IMR-90 (cell line): Measurements from ENCODE around the gene SORL1. TPM values are rescaled to one million over a fixed set of nuclear protein-coding genes. Genes with fewer than 3 reads are reported as not detected.

Source experiments
- ATAC-seq: fragments of 200-7000 bp; cut with Tn5 transposase; 2 replicates; pipeline ENCODE4 v1.9.1; 2020; ENCODE audit warnings: low read depth, mild to moderate bottlenecking, moderate library complexity
- BruUV-seq: library from RNA; stranded (reverse); fragments of 400-500 nt; replicated peaks from 2 replicates; lab custom pipeline; 2021; lab: Mats Ljungman, UMichigan
- CTCF ChIA-PET: fragments of 300-600 bp; formaldehyde crosslinking; extraction: SDS; loops from one replicate; lab custom pipeline; 2021; ENCODE audit warnings: antibody characterized with exemption; lab: Yijun Ruan, JAX
- POLR2A ChIA-PET: fragments of 300-600 bp; sonication (Branson Sonifier 250); formaldehyde crosslinking; loops from one replicate; lab custom pipeline; 2022; ENCODE audit warnings: antibody characterized with exemption; ENCODE audit not compliant: unreplicated experiment; lab: Charles Lee
- DNase-seq: peaks from one replicate; pipeline ENCODE4 v3.0.0; 2013
- H2AFZ ChIP-seq: replicated peaks from 2 replicates; pipeline ENCODE3; 2013; ENCODE audit warnings: low read length, mild to moderate bottlenecking; ENCODE audit not compliant: poor library complexity
- H2AK5ac ChIP-seq: 2 replicates; pipeline ENCODE4 v1.6.1; 2013; ENCODE audit warnings: low read depth, low read length, inconsistent platforms
- H2AK9ac ChIP-seq: replicated peaks from 2 replicates; pipeline ENCODE3; 2013; ENCODE audit warnings: mild to moderate bottlenecking, low read depth, low read length, moderate library complexity; ENCODE audit not compliant: poor library complexity
- H2BK120ac ChIP-seq: 2 replicates; pipeline ENCODE4 v1.6.1; 2013; ENCODE audit warnings: low read depth, low read length, inconsistent platforms
- H2BK15ac ChIP-seq: 3 replicates; pipeline ENCODE4 v1.6.1; 2013; ENCODE audit warnings: low read depth, low read length, inconsistent platforms
- H2BK20ac ChIP-seq: 2 replicates; pipeline ENCODE4 v1.6.1; 2013; ENCODE audit warnings: low read depth, mild to moderate bottlenecking, inconsistent platforms, low read length, moderate library complexity
- H2BK5ac ChIP-seq: 2 replicates; pipeline ENCODE4 v1.6.1; 2013; ENCODE audit warnings: mild to moderate bottlenecking, low read depth, low read length, inconsistent platforms; ENCODE audit not compliant: poor library complexity, severe bottlenecking
- H3K14ac ChIP-seq: replicated peaks from 2 replicates; pipeline ENCODE4 v1.6.1; 2013; ENCODE audit warnings: low read depth, low read length, inconsistent platforms
- H3K18ac ChIP-seq: 2 replicates; pipeline ENCODE4 v1.6.1; 2013; ENCODE audit warnings: low read depth, low read length, control low read depth
- H3K23ac ChIP-seq: 2 replicates; pipeline ENCODE4 v1.6.1; 2013; ENCODE audit warnings: low read depth, low read length, inconsistent platforms
- H3K27ac ChIP-seq: 2 replicates; pipeline ENCODE4 v1.5.1; 2013; ENCODE audit warnings: mild to moderate bottlenecking, control low read depth, low read length; ENCODE audit not compliant: insufficient read depth
- H3K27me3 ChIP-seq: 2 replicates; pipeline ENCODE4 v1.6.1; 2013; ENCODE audit warnings: low read length; ENCODE audit not compliant: control insufficient read depth, insufficient read depth
- H3K36me3 ChIP-seq: 2 replicates; pipeline ENCODE4 v1.6.1; 2013; ENCODE audit warnings: low read length, mixed read lengths; ENCODE audit not compliant: control insufficient read depth, insufficient read depth
- H3K4ac ChIP-seq: 2 replicates; pipeline ENCODE4 v1.6.1; 2013; ENCODE audit warnings: low read depth, low read length, inconsistent platforms
- H3K4me1 ChIP-seq: 2 replicates; pipeline ENCODE4 v1.6.1; 2013; ENCODE audit warnings: low read length, mixed read lengths; ENCODE audit not compliant: control insufficient read depth, insufficient read depth
- H3K4me2 ChIP-seq: 2 replicates; pipeline ENCODE4 v1.6.1; 2013; ENCODE audit warnings: low read depth, mild to moderate bottlenecking, control low read depth, low read length, moderate library complexity
- H3K4me3 ChIP-seq: 2 replicates; pipeline ENCODE4 v1.5.1; 2013; ENCODE audit warnings: low read depth, mild to moderate bottlenecking, control low read depth, low read length, moderate library complexity; ENCODE audit not compliant: insufficient read depth
- H3K56ac ChIP-seq: 2 replicates; pipeline ENCODE4 v1.6.1; 2013; ENCODE audit warnings: low read length, inconsistent platforms; ENCODE audit not compliant: insufficient read depth; ENCODE audit errors: extremely low read depth
- H3K79me1 ChIP-seq, 2 experiments: 2 replicates each; pipeline ENCODE4 v1.6.1; 2013; ENCODE audit warnings: low read length in 2 of 2, inconsistent platforms in 1 of 2, low read depth in 1 of 2
- H3K9ac ChIP-seq: 2 replicates; pipeline ENCODE4 v1.6.1; 2013; ENCODE audit warnings: low read depth, low read length, control low read depth
- H3K9me1 ChIP-seq: 2 replicates; pipeline ENCODE4 v1.6.1; 2013; ENCODE audit warnings: low read length, inconsistent platforms; ENCODE audit not compliant: insufficient read depth
- H3K9me3 ChIP-seq: 2 replicates; pipeline ENCODE4 v1.6.1; 2013; ENCODE audit warnings: low read length; ENCODE audit not compliant: control insufficient read depth, insufficient read depth
- H4K20me1 ChIP-seq: 2 replicates; pipeline ENCODE4 v1.6.1; 2013; ENCODE audit warnings: low read length, inconsistent platforms; ENCODE audit not compliant: insufficient read depth
- H4K5ac ChIP-seq: 2 replicates; pipeline ENCODE4 v1.6.1; 2013; ENCODE audit warnings: mild to moderate bottlenecking, low read depth, low read length, control low read depth
- H4K8ac ChIP-seq, 2 experiments: 2 replicates each; pipeline ENCODE4 v1.6.1; 2013; ENCODE audit warnings: low read depth in 2 of 2, low read length in 2 of 2, control low read depth in 1 of 2, inconsistent platforms in 1 of 2
- H4K91ac ChIP-seq: 2 replicates; pipeline ENCODE4 v1.6.1; 2013; ENCODE audit warnings: low read depth, low read length, inconsistent platforms; ENCODE audit not compliant: insufficient read depth
- BHLHE40 ChIP-seq: fragments of 150-350 bp; IDR thresholded peaks from 2 replicates; pipeline ENCODE4 v1.6.1; 2016; ENCODE audit warnings: mild to moderate bottlenecking, low read depth, low read length
- CEBPB ChIP-seq: IDR thresholded peaks from 2 replicates; pipeline ENCODE4 v1.6.1; 2012; ENCODE audit warnings: low read depth, low read length, improper control_type of control experiment
- CHD1 ChIP-seq: IDR thresholded peaks from 2 replicates; pipeline ENCODE4 v1.6.1; 2012; ENCODE audit warnings: low read depth, low read length, improper control_type of control experiment
- FOS ChIP-seq: fragments of 150-350 bp; IDR thresholded peaks from 2 replicates; pipeline ENCODE4 v1.6.1; 2016; ENCODE audit warnings: low read depth, low read length
- MAFK ChIP-seq: IDR thresholded peaks from 2 replicates; pipeline ENCODE4 v1.6.1; 2012; ENCODE audit warnings: low read depth, low read length, improper control_type of control experiment
- MAZ ChIP-seq: IDR thresholded peaks from 2 replicates; pipeline ENCODE4 v1.6.1; 2012; ENCODE audit warnings: low read depth, mild to moderate bottlenecking, low read length, improper control_type of control experiment, moderate library complexity, borderline replicate concordance
- MXI1 ChIP-seq: IDR thresholded peaks from 2 replicates; pipeline ENCODE4 v1.6.1; 2012; ENCODE audit warnings: low read depth, mild to moderate bottlenecking, low read length, moderate library complexity, borderline replicate concordance
- NFE2L2 ChIP-seq: fragments of 150-350 bp; IDR thresholded peaks from 2 replicates; pipeline ENCODE4 v1.6.1; 2016; ENCODE audit warnings: low read depth, mild to moderate bottlenecking, low read length
- POLR2A ChIP-seq: IDR thresholded peaks from 2 replicates; pipeline ENCODE4 v1.6.1; 2012; ENCODE audit warnings: mild to moderate bottlenecking, low read depth, low read length
- RAD21 ChIP-seq: IDR thresholded peaks from 2 replicates; pipeline ENCODE4 v1.6.1; 2012; ENCODE audit warnings: low read length, improper control_type of control experiment
- RCOR1 ChIP-seq: IDR thresholded peaks from 2 replicates; pipeline ENCODE4 v1.6.1; 2012; ENCODE audit warnings: mild to moderate bottlenecking, low read length, improper control_type of control experiment; ENCODE audit not compliant: insufficient replicate concordance
- RFX5 ChIP-seq: IDR thresholded peaks from 2 replicates; pipeline ENCODE4 v1.8.0; 2012; ENCODE audit warnings: low read depth, mild to moderate bottlenecking, low read length, moderate library complexity
- SMC3 ChIP-seq: fragments of 150-350 bp; IDR thresholded peaks from 2 replicates; pipeline ENCODE4 v1.6.1; 2016; ENCODE audit warnings: low read depth, mild to moderate bottlenecking, antibody characterized with exemption, low read length, moderate library complexity
- WGBS, 2 experiments: methylation state at CpG; one replicate each; pipeline versions ENCODE4 v1.1.5 to v1.1.7; 2013; ENCODE audit warnings: missing lambda C conversion rate in 2 of 2; ENCODE audit not compliant: insufficient read length in 1 of 2; ENCODE audit errors: extremely low coverage in 2 of 2; 5-methylcytosine and 5-hydroxymethylcytosine counted together
- dilution Hi-C: fragments of 300-500 bp; cut with HindIII; formaldehyde crosslinking; loops from one replicate; pipeline ENCODE4 v1.14.3; 2018; ENCODE audit warnings: low sequenced_read_pairs; ENCODE audit not compliant: unreplicated experiment
- in situ Hi-C: fragments of 300-500 bp; cut with MboI; formaldehyde crosslinking; loops from 3 replicates; pipeline ENCODE4 v1.14.3; 2019; ENCODE audit warnings: low sequenced_read_pairs, inconsistent platforms, mixed read lengths
- intact Hi-C: fragments of 100-400 bp; cut with micrococcal nuclease; formaldehyde crosslinking; loops from 2 replicates; pipeline ENCODE4 v1.10.0; 2022
- polyA plus RNA-seq, 3 experiments: library from polyadenylated mRNA; depleted of rRNA; stranded (reverse); fragments of >200 nt; gene quantifications; 2 replicates each; pipeline ENCODE4 v1.2.3, GENCODE V29; 2012; ENCODE audit warnings: low replicate concordance in 1 of 3
- total RNA-seq: library from RNA; depleted of rRNA; stranded (reverse); fragments of >200 nt; gene quantifications from 2 replicates; pipeline ENCODE4 v1.2.3, GENCODE V29; 2012
- TF ChIP-seq, protein P1 (sequence below): fragments of 150-350 bp; IDR thresholded peaks from 2 replicates; pipeline ENCODE4 v1.6.1; 2016; ENCODE audit warnings: low read depth, mild to moderate bottlenecking, low read length, moderate library complexity, borderline replicate concordance
- TF ChIP-seq, protein P2 (sequence below): conservative IDR thresholded peaks from 2 replicates; pipeline ENCODE4 v1.5.1; 2012; ENCODE audit warnings: mild to moderate bottlenecking, low read depth, low read length, improper control_type of control experiment
- TF ChIP-seq, protein P3 (sequence below): fragments of 150-350 bp; IDR thresholded peaks from 2 replicates; pipeline ENCODE4 v1.6.1; 2017; ENCODE audit warnings: mild to moderate bottlenecking, antibody characterized with exemption, low read length, low read depth

The SORL1 gene
- total and polyA plus RNA-seq, 2 of the 4 experiments (the other 2 are of a cell fraction), result 1.0 to 2.0 TPM

DNA sequence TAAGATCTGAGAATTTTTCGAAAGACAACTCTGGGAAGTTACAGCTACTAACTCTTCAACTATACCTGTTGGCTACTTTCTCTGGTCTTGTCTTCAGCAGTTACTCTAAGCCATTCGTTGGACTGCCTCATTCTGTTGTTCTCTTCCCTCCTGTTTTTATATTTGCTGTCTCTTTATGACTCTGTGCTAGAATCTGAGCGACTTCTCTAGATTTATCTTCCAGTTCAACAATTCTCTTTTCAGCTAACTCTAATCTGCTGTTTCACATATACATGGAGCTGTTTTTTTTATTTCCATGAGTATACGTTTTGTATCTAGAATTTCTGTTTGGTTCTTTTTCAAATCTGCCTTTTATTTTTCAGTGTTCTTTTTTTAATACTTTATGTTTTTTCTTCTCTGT, 128.0 kb downstream of the SORL1 start:
- Histone ChIP-seq H2AK9ac (no peak overlapping the region), H3K36me3 (no peaks in the 10 kb centered on the region), H2BK5ac (no peak overlapping the region), H3K9me3 (no peaks in the 10 kb centered on the region; the same call in 1 of the 2 replicates), H3K4ac (no peak overlapping the region), H2AFZ (no peak overlapping the region), H3K9ac (no peak overlapping the region), H3K14ac (no peak overlapping the region), H3K4me1 (peaks cover 11% of the 10 kb centered on the region; the same call in 1 of the 2 replicates), H3K79me1 (no peaks in the 10 kb centered on the region), H3K4me2 (no peak overlapping the region), H3K9me1 (no peaks in the 10 kb centered on the region), H4K91ac (no peak overlapping the region), H3K18ac (no peak overlapping the region), H2AK5ac (no peak overlapping the region), H2BK120ac (no peak overlapping the region), H3K56ac (no peak overlapping the region), H4K8ac (no peak overlapping the region), H4K5ac (no peak overlapping the region), H2BK20ac (no peak overlapping the region), H3K23ac (no peak overlapping the region), H2BK15ac (no peak overlapping the region), H4K20me1 (no peaks in the 10 kb centered on the region), H3K4me3 (no peak overlapping the region), H3K27me3 (no peaks in the 10 kb centered on the region; the same call in 1 of the 2 replicates), H3K27ac (no peak overlapping the region)
- POLR2A ChIA-PET, result no interaction called here
- no CpG with 5 or more reads among the region's 4 CpGs for WGBS, 2 experiments
- TF ChIP-seq RFX5 (no peak), MAZ (no peak), MXI1 (no peak), CEBPB (no peak), RAD21 (no peak), RCOR1 (no peak), SMC3 (no peak), CHD1 (no peak), MAFK (no peak), BHLHE40 (no peak), POLR2A (no peak), NFE2L2 (no peak), FOS (no peak)
- TF ChIP-seq, protein P1, sequence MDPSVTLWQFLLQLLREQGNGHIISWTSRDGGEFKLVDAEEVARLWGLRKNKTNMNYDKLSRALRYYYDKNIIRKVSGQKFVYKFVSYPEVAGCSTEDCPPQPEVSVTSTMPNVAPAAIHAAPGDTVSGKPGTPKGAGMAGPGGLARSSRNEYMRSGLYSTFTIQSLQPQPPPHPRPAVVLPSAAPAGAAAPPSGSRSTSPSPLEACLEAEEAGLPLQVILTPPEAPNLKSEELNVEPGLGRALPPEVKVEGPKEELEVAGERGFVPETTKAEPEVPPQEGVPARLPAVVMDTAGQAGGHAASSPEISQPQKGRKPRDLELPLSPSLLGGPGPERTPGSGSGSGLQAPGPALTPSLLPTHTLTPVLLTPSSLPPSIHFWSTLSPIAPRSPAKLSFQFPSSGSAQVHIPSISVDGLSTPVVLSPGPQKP, result no peak
- TF ChIP-seq, protein P2, sequence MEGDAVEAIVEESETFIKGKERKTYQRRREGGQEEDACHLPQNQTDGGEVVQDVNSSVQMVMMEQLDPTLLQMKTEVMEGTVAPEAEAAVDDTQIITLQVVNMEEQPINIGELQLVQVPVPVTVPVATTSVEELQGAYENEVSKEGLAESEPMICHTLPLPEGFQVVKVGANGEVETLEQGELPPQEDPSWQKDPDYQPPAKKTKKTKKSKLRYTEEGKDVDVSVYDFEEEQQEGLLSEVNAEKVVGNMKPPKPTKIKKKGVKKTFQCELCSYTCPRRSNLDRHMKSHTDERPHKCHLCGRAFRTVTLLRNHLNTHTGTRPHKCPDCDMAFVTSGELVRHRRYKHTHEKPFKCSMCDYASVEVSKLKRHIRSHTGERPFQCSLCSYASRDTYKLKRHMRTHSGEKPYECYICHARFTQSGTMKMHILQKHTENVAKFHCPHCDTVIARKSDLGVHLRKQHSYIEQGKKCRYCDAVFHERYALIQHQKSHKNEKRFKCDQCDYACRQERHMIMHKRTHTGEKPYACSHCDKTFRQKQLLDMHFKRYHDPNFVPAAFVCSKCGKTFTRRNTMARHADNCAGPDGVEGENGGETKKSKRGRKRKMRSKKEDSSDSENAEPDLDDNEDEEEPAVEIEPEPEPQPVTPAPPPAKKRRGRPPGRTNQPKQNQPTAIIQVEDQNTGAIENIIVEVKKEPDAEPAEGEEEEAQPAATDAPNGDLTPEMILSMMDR, result no peak
- TF ChIP-seq, protein P3, sequence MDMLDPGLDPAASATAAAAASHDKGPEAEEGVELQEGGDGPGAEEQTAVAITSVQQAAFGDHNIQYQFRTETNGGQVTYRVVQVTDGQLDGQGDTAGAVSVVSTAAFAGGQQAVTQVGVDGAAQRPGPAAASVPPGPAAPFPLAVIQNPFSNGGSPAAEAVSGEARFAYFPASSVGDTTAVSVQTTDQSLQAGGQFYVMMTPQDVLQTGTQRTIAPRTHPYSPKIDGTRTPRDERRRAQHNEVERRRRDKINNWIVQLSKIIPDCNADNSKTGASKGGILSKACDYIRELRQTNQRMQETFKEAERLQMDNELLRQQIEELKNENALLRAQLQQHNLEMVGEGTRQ, result no peak
- in situ Hi-C loops, result no loop called here
- dilution Hi-C loops, result no loop called here
- CTCF ChIA-PET, result interaction anchor here (1.1 kb wide), 1 partner anchor 11 kb away, joined by 4 read pairs; no protein-coding TSS in a partner anchor
- no TSS peak for BruUV-seq
- intact Hi-C loops, result no loop called here
- no peak for DNase-seq
- ATAC-seq, result no peak
